Fibroblast of lung (primary cell): ENCODE measurements around the gene EIF2D.

Experiments used
- CTCF ChIP-seq, 2 donors: IDR thresholded peaks in 1 of 2; conservative IDR thresholded peaks in 1 of 2; 1 replicate in 1 of 2; 2 replicates in 1 of 2; pipeline ENCODE4 v1.5.1; 2011 to 2012; ENCODE audit warnings: low read length in 2 of 2, control low read depth in 1 of 2, inconsistent platforms in 1 of 2, low read depth in 1 of 2, mild to moderate bottlenecking in 1 of 2
- EZH2 ChIP-seq: IDR thresholded peaks from 2 replicates; pipeline ENCODE4 v1.5.1; 2012; ENCODE audit warnings: low read length, control low read depth, mild to moderate bottlenecking; ENCODE audit errors: missing control alignments

DNA sequence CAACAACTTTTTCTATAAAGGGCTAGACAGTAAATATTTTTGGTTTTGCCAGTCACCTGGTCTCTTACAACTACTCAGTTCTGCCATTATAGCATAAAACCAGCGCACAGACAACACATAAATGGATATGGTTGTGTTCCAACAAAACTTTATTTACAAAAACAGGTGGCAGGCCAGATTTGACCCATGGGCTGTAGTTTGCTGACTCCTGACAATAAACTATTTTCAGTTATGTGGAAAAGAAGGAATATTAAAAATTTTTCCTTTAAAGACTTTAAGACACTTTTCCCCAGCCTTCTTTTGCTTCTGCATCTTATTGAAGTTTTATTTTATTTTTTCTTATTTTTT, 16.0 kb downstream of the EIF2D start:
- no peak for TF ChIP-seq CTCF (conservative IDR thresholded peaks at IDR 0.05 in 1 of 2, IDR thresholded peaks at IDR 0.05 in 1 of 2; ENCODE audit: low read depth in 1 of 2, low read length in 2 of 2)
- no peak for TF ChIP-seq EZH2
